ENCODE data around the gene NOL3. TPM values are rescaled to one million over a fixed set of nuclear protein-coding genes. Genes with fewer than 3 reads are reported as not detected.

Gene NOL3
- total and polyA plus RNA-seq, 2 of the 13 experiments (the other 11 are each of a cell fraction or from before 2014, with no cell fraction given), result 5.7 to 20.5 TPM

DNA sequence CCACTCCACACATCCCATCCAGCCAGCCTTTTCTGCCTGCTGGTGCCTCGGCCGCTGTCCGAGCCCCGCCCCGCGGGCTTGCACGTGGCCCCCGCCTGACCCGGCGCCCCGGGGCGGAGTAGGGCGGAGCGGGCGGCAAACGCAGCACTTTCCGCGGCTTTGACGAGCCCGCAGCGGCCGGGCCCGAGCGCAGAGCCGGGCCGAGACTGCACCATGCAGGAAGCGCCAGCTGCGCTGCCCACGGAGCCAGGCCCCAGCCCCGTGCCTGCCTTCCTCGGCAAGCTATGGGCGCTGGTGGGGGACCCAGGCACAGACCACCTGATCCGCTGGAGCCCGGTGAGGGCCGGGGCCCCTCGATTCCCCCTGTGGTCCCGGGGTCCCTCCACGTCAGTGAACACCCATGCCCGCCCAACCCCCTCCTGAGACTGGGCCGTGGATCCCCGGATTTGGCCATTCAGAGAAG, 5.7 kb upstream of the NOL3 start, which contains the start of gene HSF4:
Gene HSF4 (plus strand): TSS at position 147 of the 463 bp plus-strand sequence. CDS start 67 bp downstream, at position 214.
- peaks cover 9 to 40% of the 10 kb centered on the region in 2 experiments for H3K27me3 ChIP-seq (ENCODE audit: control insufficient read depth in 1 of 2, insufficient read depth in 2 of 2, low read length in 2 of 2)
- WGBS (ENCODE audit: low lambda C conversion rate), result 0% methylated on average over 7 of the region's 41 CpGs
- no peak within 1 kb of the TSS for H2AFZ ChIP-seq (ENCODE audit: low read length)
- no peaks in the 10 kb centered on the region for H3K36me3 ChIP-seq (replicated peaks in 1 of 2; ENCODE audit: control insufficient read depth in 1 of 2, insufficient read depth in 2 of 2, low read length in 2 of 2)
- no peak within 1 kb of the TSS for H3K27ac ChIP-seq (ENCODE audit: extremely low read length, insufficient read depth, low read length)
- no TSS peak for BruUV-seq (replicated peaks)
- no peaks in the 10 kb centered on the region for H3K79me2 ChIP-seq (ENCODE audit: insufficient read depth, low read length)
- DNase-seq (ENCODE audit: low spot score), result peak; percentile 52
- no peaks in the 10 kb centered on the region for H4K20me1 ChIP-seq (ENCODE audit: insufficient read depth, low read length)
- peak; percentile 60 for ATAC-seq
- peak within 1 kb of the TSS in 2 of 3 experiments; percentile 34 to 70; a peak in 3 of 6 replicates for H3K4me3 ChIP-seq (replicated peaks in 1 of 3; ENCODE audit: insufficient read depth in 1 of 3, low read depth in 2 of 3, low read length in 3 of 3)
- in situ Hi-C loops (cut with HindIII; ENCODE audit: extremely low pct_ligation_motif_present, low pct_unique_long_range_greater_than_20kb), result no loop called here
- ChIA-PET CTCF (ENCODE audit: low intra/inter-chr PET ratio, low total read pairs) (no interaction called here), POLR2A (no interaction called here)
- H3K4me1 ChIP-seq (ENCODE audit: insufficient read depth, low read length), result peaks cover 42% of the 10 kb centered on the region
- intact Hi-C loops (cut with micrococcal nuclease; ENCODE audit: unreplicated experiment), result no loop called here
- peak within 1 kb of the TSS; percentile 80 for H3K4me2 ChIP-seq (ENCODE audit: low read depth, low read length)
- FAIRE-seq, result no peak
- peak within 1 kb of the TSS; percentile 57 for H3K9ac ChIP-seq (ENCODE audit: insufficient read depth, low read depth, low read length)
- H3K9me3 ChIP-seq (ENCODE audit: low read length), result no peaks in the 10 kb centered on the region
- TF ChIP-seq RORA (CRISPR knock-in tag; IDR thresholded peaks at IDR 0.05) (no peak), IKZF4 (CRISPR knock-in tag; IDR thresholded peaks at IDR 0.05; ENCODE audit: borderline replicate concordance, low read depth, not compliant biosample characterization) (peak; percentile 95), TBX3 (IDR thresholded peaks at IDR 0.05; ENCODE audit: borderline replicate concordance) (no peak), REL (CRISPR knock-in tag; conservative IDR thresholded peaks at IDR 0.05) (0 out of 2 replicates have a peak, but pooled peaks have one; percentile 70), TAF15 (IDR thresholded peaks at IDR 0.05; ENCODE audit: low read depth, low read length, poor library complexity, severe bottlenecking) (peak; percentile 46), KLF6 (CRISPR knock-in tag; IDR thresholded peaks at IDR 0.05) (peak; percentile 88; the same call in 1 of the 2 replicates), KLF16 (CRISPR knock-in tag; IDR thresholded peaks at IDR 0.05) (peak in 1 of 2 experiments; percentile 91; a peak in 2 of 4 replicates), MBNL3 (CRISPR knock-in tag; conservative IDR thresholded peaks at IDR 0.05) (no peak), ZZZ3 (CRISPR knock-in tag; IDR thresholded peaks at IDR 0.05; ENCODE audit: borderline replicate concordance) (no peak), ZNF792 (CRISPR knock-in tag; IDR thresholded peaks at IDR 0.05) (peak; percentile 91), IKZF1 (IDR thresholded peaks at IDR 0.05) (no peak), EZH2 (conservative IDR thresholded peaks at IDR 0.05; ENCODE audit: low read depth, low read length) (no peak), SALL2 (CRISPR knock-in tag; IDR thresholded peaks at IDR 0.05) (peak; percentile 78; the same call in 1 of the 2 replicates), ZNF746 (CRISPR knock-in tag; IDR thresholded peaks at IDR 0.05) (no peak; the same call in 1 of the 2 replicates)
- TF ChIP-seq, protein P1, sequence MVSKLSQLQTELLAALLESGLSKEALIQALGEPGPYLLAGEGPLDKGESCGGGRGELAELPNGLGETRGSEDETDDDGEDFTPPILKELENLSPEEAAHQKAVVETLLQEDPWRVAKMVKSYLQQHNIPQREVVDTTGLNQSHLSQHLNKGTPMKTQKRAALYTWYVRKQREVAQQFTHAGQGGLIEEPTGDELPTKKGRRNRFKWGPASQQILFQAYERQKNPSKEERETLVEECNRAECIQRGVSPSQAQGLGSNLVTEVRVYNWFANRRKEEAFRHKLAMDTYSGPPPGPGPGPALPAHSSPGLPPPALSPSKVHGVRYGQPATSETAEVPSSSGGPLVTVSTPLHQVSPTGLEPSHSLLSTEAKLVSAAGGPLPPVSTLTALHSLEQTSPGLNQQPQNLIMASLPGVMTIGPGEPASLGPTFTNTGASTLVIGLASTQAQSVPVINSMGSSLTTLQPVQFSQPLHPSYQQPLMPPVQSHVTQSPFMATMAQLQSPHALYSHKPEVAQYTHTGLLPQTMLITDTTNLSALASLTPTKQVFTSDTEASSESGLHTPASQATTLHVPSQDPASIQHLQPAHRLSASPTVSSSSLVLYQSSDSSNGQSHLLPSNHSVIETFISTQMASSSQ (IDR thresholded peaks at IDR 0.05; ENCODE audit: low read depth), result no peak; the same call in 1 of the 2 replicates
- TF ChIP-seq, protein P1 (CRISPR knock-in tag; IDR thresholded peaks at IDR 0.05; ENCODE audit: borderline replicate concordance), result 0 out of 2 replicates have a peak, but pooled peaks have one; percentile 78
- TF ChIP-seq, protein P2, sequence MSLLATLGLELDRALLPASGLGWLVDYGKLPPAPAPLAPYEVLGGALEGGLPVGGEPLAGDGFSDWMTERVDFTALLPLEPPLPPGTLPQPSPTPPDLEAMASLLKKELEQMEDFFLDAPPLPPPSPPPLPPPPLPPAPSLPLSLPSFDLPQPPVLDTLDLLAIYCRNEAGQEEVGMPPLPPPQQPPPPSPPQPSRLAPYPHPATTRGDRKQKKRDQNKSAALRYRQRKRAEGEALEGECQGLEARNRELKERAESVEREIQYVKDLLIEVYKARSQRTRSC (CRISPR knock-in tag; IDR thresholded peaks at IDR 0.05; ENCODE audit: low read depth), result no peak
- TF ChIP-seq, protein P3, sequence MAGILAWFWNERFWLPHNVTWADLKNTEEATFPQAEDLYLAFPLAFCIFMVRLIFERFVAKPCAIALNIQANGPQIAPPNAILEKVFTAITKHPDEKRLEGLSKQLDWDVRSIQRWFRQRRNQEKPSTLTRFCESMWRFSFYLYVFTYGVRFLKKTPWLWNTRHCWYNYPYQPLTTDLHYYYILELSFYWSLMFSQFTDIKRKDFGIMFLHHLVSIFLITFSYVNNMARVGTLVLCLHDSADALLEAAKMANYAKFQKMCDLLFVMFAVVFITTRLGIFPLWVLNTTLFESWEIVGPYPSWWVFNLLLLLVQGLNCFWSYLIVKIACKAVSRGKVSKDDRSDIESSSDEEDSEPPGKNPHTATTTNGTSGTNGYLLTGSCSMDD (CRISPR knock-in tag; IDR thresholded peaks at IDR 0.05), result no peak
